GM19328 (cell line): Measurements from ENCODE around the gene HDAC11.
A peak's percentile ranks its signal among the peaks of the same experiment; 100 is the strongest.
"Not testable (repeated sequence)": the region's sequence is repeated elsewhere in the genome, so short reads cannot be mapped to it uniquely, and the experiment has no call there.

Experiments used
- ATAC-seq: cut with Tn5 transposase; IDR thresholded peaks from one replicate; pipeline ENCODE4 v1.9.1; 2021; ENCODE audit warnings: mild to moderate bottlenecking, moderate library complexity; ENCODE audit not compliant: unreplicated experiment

Gene HDAC11

DNA sequence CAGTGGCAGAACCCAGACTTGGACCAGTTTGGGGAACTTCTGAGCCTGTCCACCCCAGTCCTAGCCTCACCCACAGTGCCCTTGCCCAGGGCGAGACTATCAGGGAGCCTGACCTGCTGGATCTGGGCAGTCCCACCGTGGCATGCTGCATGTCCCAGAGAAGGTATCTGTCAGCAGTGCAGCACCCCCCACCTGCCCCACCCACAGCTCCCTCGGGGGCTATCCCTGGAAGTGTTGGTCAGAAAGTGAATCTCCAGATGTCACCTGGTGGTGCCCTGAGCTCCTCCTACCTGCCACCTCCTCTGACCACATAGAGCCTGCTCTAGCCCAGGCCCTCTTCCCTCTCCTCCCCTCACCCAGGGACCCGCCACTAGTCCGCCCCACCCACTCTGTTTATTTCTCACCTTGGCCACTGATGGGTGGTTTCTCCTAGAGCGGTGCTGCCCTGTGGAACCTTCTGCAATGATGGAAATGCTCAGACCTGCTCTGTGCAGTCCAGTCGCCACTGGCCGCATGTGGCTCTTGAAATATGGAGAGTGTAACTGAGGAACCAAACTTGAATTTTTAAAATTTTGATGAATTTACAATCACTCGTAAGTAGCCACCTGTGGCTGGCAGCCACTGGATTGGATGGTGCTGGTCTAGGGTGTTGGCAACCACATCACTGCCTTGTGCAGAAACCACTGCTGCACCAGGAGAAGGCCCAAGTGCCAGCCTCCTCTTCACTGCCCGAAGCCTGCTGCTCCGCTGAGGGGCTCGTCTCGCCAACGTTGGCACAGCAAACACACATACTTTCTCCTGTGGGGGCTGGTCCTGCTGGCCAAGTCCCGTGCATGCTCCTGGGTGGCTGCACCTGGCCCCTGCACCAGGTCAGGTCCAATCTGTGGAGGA is 13.1 kb downstream of the HDAC11 start:
- ATAC-seq = no peak

DNA sequence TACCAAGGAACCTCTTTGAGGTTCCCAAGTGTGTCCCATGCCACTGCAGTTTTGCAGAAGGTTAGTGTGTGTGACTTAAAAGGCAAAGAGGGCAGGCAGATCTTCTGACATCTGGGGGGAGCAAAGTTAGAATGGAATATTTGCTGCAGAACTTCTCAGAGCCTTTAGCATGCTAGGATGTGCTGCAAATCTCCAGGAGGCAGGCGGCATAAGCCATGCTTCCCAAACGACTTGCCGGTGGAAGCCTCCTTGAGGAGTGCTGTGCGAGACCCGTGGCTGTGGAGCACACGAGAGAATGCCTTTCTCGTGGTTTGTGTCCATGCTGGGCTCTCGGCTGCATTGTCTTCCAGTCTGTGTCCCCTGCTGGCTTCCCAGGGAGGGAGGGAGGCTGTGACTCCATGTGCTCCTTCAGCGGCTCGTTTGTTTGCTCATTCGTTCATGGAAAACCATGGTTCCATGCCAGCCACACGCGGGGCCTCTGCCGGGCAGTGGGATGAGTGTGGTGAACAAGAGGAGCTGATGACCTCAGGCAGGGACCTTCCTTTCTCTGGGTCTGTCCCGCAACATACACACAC is 13.8 kb downstream of the HDAC11 start:
- ATAC-seq = no peak

DNA sequence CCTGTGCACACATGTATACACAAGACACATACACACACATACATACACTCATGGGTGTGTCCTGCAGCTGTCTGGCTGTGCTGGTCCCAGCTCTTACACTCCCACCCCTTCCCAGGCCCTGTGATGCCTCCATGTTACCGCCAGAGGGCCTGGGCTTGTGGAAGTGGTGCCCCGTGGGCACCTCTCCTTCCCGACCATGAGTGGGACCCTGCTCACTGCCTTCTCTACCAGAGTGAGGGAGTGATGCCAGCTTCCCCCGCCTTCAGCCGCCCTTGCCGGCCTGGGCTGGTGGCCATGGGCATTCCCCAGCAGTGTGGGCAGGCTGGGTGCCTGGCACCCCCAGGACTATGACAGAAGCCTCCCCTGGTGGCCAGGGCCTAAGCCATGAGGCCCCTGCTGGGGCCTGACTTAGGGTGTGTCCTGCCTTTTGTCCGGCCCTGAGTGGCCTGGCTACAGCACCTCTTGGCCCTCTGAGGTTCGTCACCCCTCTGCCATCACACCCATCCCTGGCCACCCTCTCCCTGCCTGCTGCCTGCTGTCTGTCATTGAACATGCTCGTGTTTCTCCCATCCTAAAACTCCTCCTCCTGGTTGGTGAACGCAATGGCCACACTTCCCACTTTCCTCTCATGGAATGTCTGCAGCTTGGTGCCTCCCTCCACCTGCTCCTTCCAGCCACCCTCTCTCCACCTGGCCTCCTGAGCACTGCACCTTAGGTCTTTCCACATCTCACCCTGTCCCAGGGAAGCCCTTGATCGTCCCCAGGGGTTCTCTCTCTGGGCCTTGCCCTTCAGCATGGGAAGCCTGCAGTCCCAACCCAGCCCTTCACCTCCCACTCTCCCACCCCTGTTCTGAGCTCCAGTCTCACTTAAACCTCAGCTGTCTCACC is 14.6 kb downstream of the HDAC11 start:
- no peak for ATAC-seq

DNA sequence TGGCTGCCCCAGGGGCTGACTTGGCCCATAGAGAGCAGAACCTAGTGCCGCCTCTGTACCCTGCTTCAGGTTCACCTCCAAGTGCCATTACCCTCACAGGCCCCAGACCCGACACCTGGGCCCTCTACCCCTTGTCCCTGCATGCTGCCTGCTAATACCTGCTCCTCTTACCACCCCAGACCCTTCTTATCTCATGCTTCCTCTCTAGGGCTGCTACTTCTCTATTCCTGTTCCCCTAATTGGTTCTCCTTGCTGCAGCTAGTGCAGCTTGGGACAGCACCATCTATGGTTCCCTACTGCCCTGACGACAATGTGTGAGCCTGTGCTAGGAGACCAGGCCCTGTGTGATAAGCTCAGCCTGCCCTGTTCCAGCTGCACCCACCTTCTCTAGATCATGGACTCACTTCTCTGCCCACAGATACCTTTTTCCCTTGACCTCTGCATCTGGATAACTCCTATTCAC is 15.3 kb downstream of the HDAC11 start:
- ATAC-seq = no peak

DNA sequence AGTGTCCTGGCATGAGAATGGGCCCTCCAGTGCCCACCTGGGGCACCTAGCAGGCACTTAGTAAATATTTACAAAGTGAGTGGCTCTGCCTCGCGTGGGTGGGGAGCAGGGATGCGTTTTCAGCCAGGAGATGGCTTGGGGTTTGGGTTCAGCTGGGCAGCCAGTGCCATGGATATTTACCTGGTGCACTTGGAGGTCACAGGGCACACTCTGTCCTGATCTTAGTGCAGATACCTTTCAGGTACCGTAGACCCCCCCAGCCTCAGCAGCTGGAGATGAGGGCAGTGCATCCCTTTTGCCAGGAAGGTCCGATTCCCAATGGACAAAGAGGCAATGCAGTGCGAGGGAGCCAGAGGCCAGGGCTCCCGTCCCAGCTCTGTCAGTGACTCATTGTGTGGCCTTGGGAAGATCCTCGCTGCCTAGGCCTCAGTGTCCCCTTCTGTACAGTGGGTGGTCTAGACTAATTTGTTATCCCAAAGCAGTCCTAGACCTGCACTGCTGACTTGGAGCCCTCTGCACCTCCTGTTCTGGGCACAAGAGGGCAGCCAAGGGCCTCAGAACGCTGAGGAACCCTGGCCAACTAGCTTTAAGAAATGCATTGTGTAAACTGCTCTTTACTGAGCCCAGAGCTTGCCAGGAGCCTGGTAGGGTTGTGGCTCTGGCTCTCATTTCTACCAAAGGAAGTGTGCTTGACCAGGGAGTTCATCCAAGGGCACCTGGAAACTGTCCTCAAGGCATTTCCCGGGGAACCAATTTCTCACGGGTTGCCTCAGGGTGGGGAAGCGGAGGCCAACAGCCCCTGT is 16.0 kb downstream of the HDAC11 start:
- peak; percentile 49 for ATAC-seq

DNA sequence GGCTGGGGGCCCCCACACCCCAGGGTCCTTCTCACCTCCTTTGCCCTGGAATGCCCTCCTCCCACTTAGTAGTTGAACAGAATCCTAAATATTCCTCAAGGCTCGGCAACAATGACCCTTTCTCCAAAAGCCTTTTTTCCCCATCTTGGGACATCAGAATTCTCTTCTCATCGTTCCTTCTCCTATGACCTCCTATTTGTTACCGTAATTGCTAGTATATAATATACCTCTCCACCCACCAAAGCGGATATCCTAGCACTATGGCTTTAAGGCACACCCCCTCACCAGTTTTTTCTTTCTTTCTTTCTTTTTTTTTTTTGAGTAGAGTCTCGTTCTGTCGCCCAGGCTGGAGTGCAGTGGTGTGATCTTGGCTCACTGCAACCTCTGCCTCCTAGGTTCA is 16.8 kb downstream of the HDAC11 start:
- ATAC-seq = no peak

DNA sequence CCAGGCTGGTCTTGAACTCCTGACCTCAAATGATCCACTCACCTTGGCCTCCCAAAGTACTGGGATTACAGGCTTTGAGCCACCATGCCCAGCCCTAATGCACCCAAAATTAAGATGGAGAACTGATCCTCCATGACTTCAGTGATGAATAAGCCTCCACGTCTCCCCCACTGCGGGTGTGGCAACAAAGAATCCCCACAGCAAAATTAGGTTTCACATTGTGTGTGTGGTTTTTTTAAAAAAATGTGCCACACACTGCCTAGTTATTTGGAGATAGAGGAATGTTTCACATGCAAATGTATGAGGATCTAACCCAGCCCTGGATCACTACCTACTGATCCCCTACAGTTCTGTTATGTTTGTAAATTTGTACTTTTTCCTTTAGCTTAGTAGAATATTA is 17.3 kb downstream of the HDAC11 start:
- ATAC-seq = no peak

DNA sequence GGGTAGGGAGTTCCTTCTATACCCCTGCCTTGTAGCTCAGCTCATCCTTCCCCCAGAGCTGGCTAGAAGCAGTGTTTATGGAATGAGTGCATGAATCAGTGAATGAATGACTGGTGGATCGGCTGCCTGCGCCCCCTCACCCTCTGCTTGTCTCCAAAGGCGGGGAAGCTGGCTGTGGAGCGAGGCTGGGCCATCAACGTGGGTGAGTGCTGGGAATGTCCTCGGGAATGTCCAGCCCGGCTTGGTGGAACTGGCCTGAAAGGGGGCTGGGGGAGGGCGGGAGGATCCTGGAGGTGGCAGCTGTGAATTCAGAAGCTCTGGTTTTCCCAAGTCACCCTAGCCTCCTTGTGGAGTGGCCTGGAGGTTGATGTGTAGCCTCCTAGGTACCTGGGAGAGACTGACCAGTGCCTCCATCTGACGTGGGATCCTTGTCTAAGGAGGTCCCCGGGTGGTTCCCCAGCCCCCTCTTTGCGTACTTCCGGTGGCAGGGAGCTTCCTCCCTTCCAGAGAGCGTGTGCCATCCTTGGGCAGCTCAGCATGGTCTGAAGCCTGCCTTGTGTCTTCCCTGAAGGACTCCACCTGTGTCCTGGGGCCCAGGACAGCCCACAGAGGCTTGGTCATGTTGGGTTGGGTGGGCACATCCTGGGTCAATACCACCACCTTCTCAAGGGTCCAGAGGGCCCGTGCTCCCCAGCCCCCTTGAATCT is 18.4 kb downstream of the HDAC11 start:
- ATAC-seq = no peak

DNA sequence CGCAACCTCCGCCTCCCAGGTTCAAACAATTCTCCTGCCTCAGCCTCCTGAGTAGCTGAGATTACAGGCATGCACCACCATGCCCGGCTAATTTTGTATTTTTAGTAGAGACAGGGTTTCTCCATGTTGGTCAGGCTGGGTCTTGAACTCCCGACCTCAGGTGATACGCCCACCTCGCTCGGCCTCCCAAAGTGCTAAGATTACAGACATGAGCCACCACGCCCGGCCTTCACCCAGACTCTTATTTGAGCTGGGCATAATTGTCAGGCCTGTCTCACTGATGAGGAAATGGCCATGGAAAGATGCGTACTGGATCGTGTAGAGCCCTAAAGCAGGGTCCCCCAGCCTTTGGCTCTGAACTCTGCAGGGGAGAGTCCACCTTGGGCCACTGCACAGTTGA is 19.1 kb downstream of the HDAC11 start:
- not testable (repeated sequence) for ATAC-seq

DNA sequence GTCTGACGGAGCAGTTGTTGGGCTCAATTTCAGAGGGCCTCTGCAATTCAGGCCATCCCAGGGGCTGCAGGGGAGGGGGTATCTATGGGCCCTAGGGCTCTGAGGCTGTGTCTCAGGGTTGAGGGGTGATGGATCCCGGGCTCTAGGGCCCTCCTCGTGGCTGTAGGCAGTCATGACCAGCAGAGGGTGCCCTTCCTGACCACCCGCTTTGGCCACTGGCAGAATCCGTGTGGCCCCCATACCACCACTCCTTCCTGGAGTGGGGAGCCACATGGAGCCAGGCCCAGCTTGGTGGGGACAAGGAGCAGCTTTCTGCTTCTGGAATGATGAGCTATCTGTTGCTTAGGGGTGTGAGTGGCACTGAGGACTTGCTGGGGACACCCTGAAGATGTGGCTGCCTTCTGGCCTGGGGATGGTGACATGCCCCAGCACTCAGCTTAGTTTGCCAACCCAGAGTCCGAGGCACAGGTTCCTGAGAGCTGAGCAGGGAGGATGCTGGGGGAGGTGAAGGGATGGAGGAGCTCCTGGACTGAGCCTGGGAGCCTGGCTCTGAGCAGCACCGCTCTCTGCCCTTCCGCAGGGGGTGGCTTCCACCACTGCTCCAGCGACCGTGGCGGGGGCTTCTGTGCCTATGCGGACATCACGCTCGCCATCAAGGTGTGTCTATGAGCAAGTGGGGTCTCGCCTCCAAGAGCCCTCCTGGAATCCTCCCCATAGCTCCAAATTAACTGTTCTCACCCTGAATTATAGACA is 20.2 kb downstream of the HDAC11 start:
- no peak for ATAC-seq

DNA sequence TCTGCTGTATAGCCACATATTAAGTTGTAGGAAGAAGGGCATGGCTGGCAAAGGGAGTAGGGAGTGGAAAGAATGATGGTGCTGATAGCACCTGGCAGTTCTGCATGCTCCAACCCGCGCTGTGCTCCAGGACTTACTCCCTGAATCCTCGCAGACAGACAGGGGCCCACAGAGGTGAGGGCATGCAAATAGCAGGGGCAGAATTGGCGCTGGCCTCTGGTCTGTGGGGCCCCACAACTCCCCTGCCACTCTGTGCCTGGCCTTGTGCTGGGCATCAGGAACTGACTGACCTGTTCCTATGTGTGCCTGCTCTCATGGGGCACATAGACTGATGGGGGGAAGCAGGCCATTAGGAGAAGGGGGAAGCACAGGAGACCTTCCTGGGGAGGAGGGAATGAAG is 20.9 kb downstream of the HDAC11 start:
- no peak for ATAC-seq

DNA sequence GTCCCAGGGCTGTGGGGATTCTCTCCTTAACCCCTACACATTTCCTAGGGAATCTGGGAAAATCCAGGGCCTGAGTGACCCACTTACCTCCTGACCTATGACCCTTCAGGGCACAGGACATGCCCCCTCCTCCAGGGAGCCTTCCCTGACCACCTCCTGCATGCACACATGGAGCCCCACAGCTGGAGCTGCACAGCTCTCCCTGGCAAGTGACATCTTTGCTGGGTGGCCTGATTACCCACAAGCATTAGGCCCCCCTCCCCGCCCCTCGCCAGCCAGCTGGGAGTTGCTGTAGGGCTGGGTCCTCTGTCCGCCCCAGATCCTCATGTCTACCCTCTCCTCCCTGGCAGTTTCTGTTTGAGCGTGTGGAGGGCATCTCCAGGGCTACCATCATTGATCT is 21.4 kb downstream of the HDAC11 start:
- no peak for ATAC-seq

DNA sequence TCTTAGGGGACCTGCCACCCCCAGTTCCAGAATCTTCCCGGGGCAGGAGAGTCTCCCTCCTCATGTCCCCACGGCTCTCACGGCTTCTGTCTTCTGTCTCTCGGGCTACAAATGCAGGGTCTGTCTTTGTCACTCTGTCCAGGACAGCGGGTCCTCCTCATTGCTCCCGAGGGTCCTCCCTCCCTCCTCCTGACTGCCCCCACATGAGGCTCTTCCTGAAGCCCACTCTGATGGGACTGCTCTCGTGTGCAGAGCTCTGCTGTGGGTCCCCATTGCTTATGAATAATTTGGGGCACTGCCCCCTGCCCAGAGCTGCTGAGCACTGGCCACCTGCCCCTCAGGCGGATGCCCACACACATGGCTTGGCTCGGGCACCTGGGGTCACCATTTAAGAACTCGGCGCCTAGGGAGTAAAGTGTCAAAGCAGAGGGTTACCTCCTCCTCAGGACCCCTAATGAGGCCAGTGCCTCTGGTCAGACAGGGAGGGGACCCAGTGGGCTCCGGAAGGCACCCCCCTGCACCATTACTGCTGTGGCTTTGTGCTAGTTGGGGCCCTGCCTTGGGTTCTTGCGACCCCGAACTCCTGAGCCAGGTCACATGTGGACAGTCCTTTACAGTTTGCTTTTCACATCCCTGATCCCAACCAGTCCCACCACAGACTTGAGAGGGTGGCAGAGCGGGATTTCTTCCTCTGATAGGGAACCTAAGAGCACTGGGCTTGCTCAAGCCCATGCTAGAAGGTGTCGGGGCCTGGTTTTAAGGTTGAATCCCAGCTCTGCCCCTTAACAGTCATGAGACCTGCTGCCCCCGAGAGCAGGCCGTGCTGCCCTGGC is 22.1 kb downstream of the HDAC11 start:
- no peak for ATAC-seq

DNA sequence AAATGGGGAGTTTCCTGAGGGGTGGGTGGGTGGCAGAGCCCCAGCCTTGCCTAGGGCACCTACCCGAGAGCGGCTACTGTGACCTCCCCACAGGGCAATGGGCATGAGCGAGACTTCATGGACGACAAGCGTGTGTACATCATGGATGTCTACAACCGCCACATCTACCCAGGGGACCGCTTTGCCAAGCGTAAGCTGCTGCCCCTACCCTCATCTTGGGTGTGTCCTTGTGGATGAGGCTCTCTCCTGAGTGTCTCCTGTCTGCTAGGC is 22.6 kb downstream of the HDAC11 start:
- ATAC-seq = no peak

DNA sequence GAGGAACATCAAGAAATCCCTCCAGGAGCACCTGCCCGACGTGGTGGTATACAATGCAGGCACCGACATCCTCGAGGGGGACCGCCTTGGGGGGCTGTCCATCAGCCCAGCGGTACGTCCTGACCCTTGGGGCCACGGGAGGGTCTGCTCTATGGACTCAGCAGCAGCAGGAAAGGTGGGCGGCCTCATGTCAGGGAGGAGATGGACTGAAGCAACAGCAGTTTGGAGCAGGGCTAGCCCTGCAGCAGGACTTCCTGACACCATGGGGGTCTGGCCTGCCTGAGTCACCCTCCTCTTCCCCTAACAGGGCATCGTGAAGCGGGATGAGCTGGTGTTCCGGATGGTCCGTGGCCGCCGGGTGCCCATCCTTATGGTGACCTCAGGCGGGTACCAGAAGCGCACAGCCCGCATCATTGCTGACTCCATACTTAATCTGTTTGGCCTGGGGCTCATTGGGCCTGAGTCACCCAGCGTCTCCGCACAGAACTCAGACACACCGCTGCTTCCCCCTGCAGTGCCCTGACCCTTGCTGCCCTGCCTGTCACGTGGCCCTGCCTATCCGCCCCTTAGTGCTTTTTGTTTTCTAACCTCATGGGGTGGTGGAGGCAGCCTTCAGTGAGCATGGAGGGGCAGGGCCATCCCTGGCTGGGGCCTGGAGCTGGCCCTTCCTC is 24.2 kb downstream of the HDAC11 start:
- no peak for ATAC-seq

DNA sequence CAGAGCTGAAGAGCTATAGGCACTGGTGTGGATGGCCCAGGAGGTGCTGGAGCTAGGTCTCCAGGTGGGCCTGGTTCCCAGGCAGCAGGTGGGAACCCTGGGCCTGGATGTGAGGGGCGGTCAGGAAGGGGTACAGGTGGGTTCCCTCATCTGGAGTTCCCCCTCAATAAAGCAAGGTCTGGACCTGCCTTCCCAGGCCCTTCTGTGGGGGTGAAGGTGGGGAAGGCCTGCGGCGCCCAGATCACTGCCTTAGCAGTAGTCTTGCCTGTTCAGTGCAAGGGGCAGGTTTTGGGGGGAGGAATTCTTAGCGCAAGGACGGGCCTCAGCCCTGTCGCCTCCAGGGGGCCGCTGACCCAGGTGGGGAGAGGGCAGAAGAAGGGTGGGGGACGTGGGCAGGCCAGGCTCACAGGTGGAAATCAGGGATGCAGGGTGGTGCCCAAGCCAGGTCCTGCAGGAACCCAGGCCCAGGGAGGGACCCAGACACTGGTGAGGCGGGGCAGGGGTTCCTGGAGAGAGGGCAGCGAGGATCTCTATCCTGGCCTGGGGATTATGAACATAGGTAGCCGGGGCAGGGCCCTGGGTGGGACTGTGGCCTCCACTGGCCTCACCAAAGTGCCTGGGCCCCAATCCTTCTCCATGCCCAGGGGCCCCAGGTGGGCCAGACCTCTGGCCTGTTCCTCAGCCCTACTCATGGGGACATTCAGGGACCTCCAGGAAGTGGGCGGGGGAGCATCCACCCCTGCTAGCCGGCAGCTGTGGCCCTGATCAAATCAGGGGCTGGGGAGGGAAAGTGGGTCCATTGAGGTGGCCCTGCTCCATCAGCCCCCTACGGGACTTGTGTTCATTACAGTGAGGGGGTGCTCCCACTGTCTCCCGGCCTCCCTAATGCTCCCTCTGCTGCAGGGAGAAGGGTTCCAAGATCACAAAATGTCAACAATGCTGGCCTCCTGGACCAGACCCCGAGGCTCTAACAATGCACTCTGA is 25.3 kb downstream of the HDAC11 start:
- no peak for ATAC-seq

DNA sequence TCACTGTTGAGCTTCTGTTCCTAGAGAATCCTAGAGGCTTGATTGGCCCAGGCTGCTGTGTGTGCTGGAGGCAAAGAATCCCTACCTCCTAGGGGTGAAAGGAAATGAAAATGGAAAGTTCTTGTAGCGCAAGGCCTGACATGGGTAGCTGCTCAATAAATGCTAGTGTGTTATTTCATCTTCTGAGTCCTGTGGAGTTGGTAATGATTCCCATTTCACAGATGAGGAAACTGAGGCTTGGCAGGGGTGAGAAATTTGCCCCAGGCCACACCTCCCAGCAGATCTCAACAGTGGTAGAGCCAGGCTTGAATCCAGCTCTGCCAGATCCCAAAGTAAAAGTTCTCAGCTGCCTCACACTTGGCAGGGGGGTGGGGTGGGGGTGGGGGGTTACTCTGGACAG is 26.1 kb downstream of the HDAC11 start:
- ATAC-seq = no peak
